H9 (cell line): ENCODE measurements around the gene TIMM13. TPM values are rescaled to one million over a fixed set of nuclear protein-coding genes. Genes with fewer than 3 reads are reported as not detected.

Experiments
- DNase-seq: peaks from one replicate; pipeline ENCODE4 v3.0.0-alpha.2; 2017
- H2AFZ ChIP-seq: one replicate; pipeline ENCODE4 v1.6.1; 2013; ENCODE audit warnings: mild to moderate bottlenecking, low read length, control low read depth, moderate library complexity
- H2AK5ac ChIP-seq: 2 replicates; pipeline ENCODE4 v1.6.1; 2013; ENCODE audit warnings: low read length, control low read depth, mixed read lengths; ENCODE audit not compliant: insufficient read length
- H2BK120ac ChIP-seq: one replicate; pipeline ENCODE4 v1.6.1; 2013; ENCODE audit warnings: low read depth, mild to moderate bottlenecking, low read length, control low read depth, inconsistent platforms; ENCODE audit not compliant: poor library complexity, severe bottlenecking
- H2BK12ac ChIP-seq: 2 replicates; pipeline ENCODE4 v1.6.1; 2013; ENCODE audit warnings: low read length, control low read depth, mixed read lengths, low read depth; ENCODE audit not compliant: insufficient read length
- H2BK15ac ChIP-seq: 2 replicates; pipeline ENCODE4 v1.6.1; 2013; ENCODE audit warnings: low read depth, low read length, control low read depth
- H2BK20ac ChIP-seq: one replicate; pipeline ENCODE4 v1.6.1; 2013; ENCODE audit warnings: low read depth, mild to moderate bottlenecking, low read length, control low read depth, inconsistent platforms; ENCODE audit not compliant: poor library complexity, severe bottlenecking
- H2BK5ac ChIP-seq: 2 replicates; pipeline ENCODE4 v1.6.1; 2013; ENCODE audit warnings: low read length, control low read depth, mixed read lengths; ENCODE audit not compliant: insufficient read length
- H3K14ac ChIP-seq: 2 replicates; pipeline ENCODE4 v1.6.1; 2013; ENCODE audit warnings: low read length, control low read depth; ENCODE audit not compliant: insufficient read depth
- H3K18ac ChIP-seq: 2 replicates; pipeline ENCODE4 v1.6.1; 2013; ENCODE audit warnings: low read depth, mild to moderate bottlenecking, mixed read lengths, low read length, control low read depth; ENCODE audit not compliant: insufficient read length
- H3K23ac ChIP-seq: 2 replicates; pipeline ENCODE4 v1.6.1; 2013; ENCODE audit warnings: low read length, control low read depth, mixed read lengths, low read depth; ENCODE audit not compliant: insufficient read length
- H3K23me2 ChIP-seq: 2 replicates; pipeline ENCODE4 v1.6.1; 2013; ENCODE audit warnings: low read depth, mild to moderate bottlenecking, mixed read lengths, low read length, control low read depth; ENCODE audit not compliant: insufficient read length, poor library complexity, severe bottlenecking
- H3K27ac ChIP-seq: 2 replicates; pipeline ENCODE4 v1.5.1; 2013; ENCODE audit warnings: low read length, control low read depth, mixed read lengths, low read depth; ENCODE audit not compliant: insufficient read length
- H3K27me3 ChIP-seq: 2 replicates; pipeline ENCODE4 v1.6.1; 2013; ENCODE audit warnings: low read length, control low read depth, inconsistent platforms; ENCODE audit not compliant: insufficient read depth
- H3K4ac ChIP-seq: 2 replicates; pipeline ENCODE4 v1.6.1; 2013; ENCODE audit warnings: low read depth, mild to moderate bottlenecking, control low read depth, inconsistent platforms, low read length, moderate library complexity
- H3K4me1 ChIP-seq: 2 replicates; pipeline ENCODE4 v1.6.1; 2013; ENCODE audit warnings: low read length, control low read depth, inconsistent platforms; ENCODE audit not compliant: insufficient read depth
- H3K4me2 ChIP-seq: 2 replicates; pipeline ENCODE4 v1.6.1; 2013; ENCODE audit warnings: low read length, control low read depth, mixed read lengths; ENCODE audit not compliant: insufficient read length, insufficient read depth
- H3K56ac ChIP-seq: 2 replicates; pipeline ENCODE4 v1.6.1; 2013; ENCODE audit warnings: low read depth, mild to moderate bottlenecking, mixed read lengths, low read length, control low read depth; ENCODE audit not compliant: insufficient read length
- H3K79me1 ChIP-seq: 2 replicates; pipeline ENCODE4 v1.6.1; 2013; ENCODE audit warnings: low read depth, mild to moderate bottlenecking, moderate library complexity, low read length, control low read depth, inconsistent platforms; ENCODE audit not compliant: insufficient read depth, poor library complexity, severe bottlenecking
- H3K79me2 ChIP-seq: 2 replicates; pipeline ENCODE4 v1.6.1; 2013; ENCODE audit warnings: low read length, control low read depth, inconsistent platforms; ENCODE audit not compliant: insufficient read depth
- H3K9ac ChIP-seq: 2 replicates; pipeline ENCODE4 v1.6.1; 2013; ENCODE audit warnings: low read length, control low read depth, mixed read lengths; ENCODE audit not compliant: insufficient read length; ENCODE audit errors: extremely low read depth
- H3K9me3 ChIP-seq: one replicate; pipeline ENCODE4 v1.6.1; 2013; ENCODE audit warnings: low read depth, low read length, inconsistent platforms; ENCODE audit not compliant: control insufficient read depth
- H3T11ph ChIP-seq: one replicate; pipeline ENCODE4 v1.6.1; 2013; ENCODE audit warnings: mild to moderate bottlenecking, low read length, control low read depth, inconsistent platforms
- H4K20me1 ChIP-seq: one replicate; pipeline ENCODE4 v1.6.1; 2013; ENCODE audit not compliant: control insufficient read depth, insufficient read length, insufficient read depth
- H4K5ac ChIP-seq: 2 replicates; pipeline ENCODE4 v1.6.1; 2013; ENCODE audit warnings: low read depth, mild to moderate bottlenecking, mixed read lengths, low read length, control low read depth; ENCODE audit not compliant: insufficient read length
- H4K8ac ChIP-seq: replicated peaks from 2 replicates; pipeline ENCODE4 v1.6.1; 2013; ENCODE audit warnings: low read length, control low read depth, mixed read lengths, low read depth; ENCODE audit not compliant: insufficient read length
- H4K91ac ChIP-seq: 2 replicates; pipeline ENCODE4 v1.6.1; 2013; ENCODE audit warnings: low read depth, mild to moderate bottlenecking, moderate library complexity, mixed read lengths, low read length, control low read depth; ENCODE audit not compliant: insufficient read length
- H3K27ac Mint-ChIP-seq, 3 experiments: 2 replicates in 2 of 3; 3 replicates in 1 of 3; pipeline ENCODE4 v1.8.0; 2020 to 2021; ENCODE audit warnings: mixed read lengths in 3 of 3, mild to moderate bottlenecking in 1 of 3, moderate library complexity in 1 of 3
- H3K27me3 Mint-ChIP-seq: 2 replicates; pipeline ENCODE4 v1.8.0; 2021; ENCODE audit warnings: low read depth, mild to moderate bottlenecking, moderate library complexity, mixed read lengths
- H3K36me3 Mint-ChIP-seq, 3 experiments: 2 replicates in 2 of 3; 3 replicates in 1 of 3; pipeline ENCODE4 v1.8.0; 2020 to 2021; ENCODE audit warnings: low read depth in 3 of 3, mixed read lengths in 3 of 3; ENCODE audit not compliant: insufficient read depth in 1 of 3
- H3K4me1 Mint-ChIP-seq, 2 experiments: 2 replicates each; pipeline ENCODE4 v1.8.0; 2020; ENCODE audit warnings: mixed read lengths in 2 of 2
- H3K4me3 Mint-ChIP-seq, 2 experiments: 2 replicates in 1 of 2; 3 replicates in 1 of 2; pipeline ENCODE4 v1.8.0; 2020 to 2021; ENCODE audit warnings: mild to moderate bottlenecking in 2 of 2, mixed read lengths in 2 of 2, moderate library complexity in 1 of 2
- H3K9me3 Mint-ChIP-seq, 2 experiments: 2 replicates in 1 of 2; 3 replicates in 1 of 2; pipeline ENCODE4 v1.8.0; 2020; ENCODE audit warnings: mild to moderate bottlenecking in 2 of 2, mixed read lengths in 2 of 2, moderate library complexity in 1 of 2
- WGBS: extraction: QIAGEN DNeasy Blood & Tissue Kit; methylation state at CpG from one replicate; pipeline ENCODE4 v1.1.7; 2013; ENCODE audit warnings: missing lambda C conversion rate, low lambda C conversion rate, mixed read lengths; ENCODE audit not compliant: insufficient read length; ENCODE audit errors: extremely low coverage; 5-methylcytosine and 5-hydroxymethylcytosine counted together
- total RNA-seq: library from RNA; stranded (reverse); gene quantifications from 2 replicates; pipeline ENCODE4 v1.2.1, GENCODE V29; 2021
- TF ChIP-seq, protein P1 (sequence below): fragments of 200-600 bp; sonication (generic); conservative IDR thresholded peaks from 3 replicates; pipeline ENCODE4 v1.8.0; 2021; ENCODE audit warnings: antibody characterized with exemption, mild to moderate bottlenecking

TIMM13 gene
- total RNA-seq, 1 experiment from 2014 or later, result 214 TPM

DNA sequence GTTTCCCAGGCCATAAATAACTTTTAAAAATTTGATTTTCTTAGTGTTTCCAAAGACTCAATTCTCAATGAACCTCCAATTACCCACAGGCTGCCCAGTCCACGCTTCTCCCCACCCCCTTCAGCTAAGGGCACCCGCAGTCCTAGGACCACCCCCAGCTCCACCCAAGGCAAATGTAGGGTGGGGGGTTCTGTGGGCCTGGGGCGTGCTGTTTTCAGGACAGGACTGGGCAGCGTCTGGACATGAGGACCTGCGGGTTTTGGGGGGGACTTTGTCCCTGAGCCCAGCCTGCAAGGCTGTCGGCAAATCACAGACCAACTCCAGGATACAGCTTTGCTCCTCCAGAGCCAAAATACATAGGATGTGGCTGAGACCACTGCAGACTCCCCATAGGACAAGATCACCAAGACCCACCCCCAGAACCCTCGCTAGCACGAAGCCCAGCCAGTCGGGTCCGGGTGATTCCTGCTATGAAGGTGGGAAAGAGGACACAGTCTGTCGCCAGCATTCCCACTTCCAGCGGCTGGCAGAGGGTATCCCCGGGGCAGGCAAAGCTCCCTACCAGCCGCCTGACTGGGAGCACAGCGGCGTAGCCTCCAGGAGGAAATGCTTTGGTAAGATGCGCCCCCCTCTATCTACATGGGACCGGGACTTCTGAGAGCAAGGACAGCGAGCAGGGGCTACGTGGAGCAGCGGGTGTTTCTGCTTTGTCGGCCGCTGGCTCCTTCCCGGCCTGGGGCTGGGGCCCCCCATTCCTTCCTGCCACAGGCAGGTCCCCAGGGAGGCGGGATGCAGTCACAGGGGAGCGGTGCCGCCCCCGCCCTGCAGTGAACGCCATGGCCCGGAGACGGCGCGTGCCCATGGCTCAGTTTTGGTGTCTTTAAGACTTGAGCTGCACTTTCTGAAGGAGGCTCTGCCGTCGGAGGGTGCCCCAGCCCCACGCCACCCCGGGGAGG, 1.6 kb upstream of the TIMM13 start:
- Histone ChIP-seq H3K4me1 (no peaks in the 10 kb centered on the region; the same call in 1 of the 2 replicates), H2AFZ (no peak overlapping the region), H2AK5ac (no peak overlapping the region), H3K18ac (no peak overlapping the region), H3K23me2 (peaks cover 9% of the 10 kb centered on the region), H3K23ac (no peak overlapping the region), H3K4ac (no peak overlapping the region), H2BK120ac (no peak overlapping the region), H3T11ph (no peak overlapping the region), H2BK20ac (no peak overlapping the region), H2BK15ac (no peak overlapping the region), H2BK12ac (no peak overlapping the region), H4K91ac (peak overlapping the region; percentile 3), H3K79me2 (peaks cover 2% of the 10 kb centered on the region; the same call in 1 of the 2 replicates), H3K27ac (no peak overlapping the region), H4K5ac (no peak overlapping the region), H2BK5ac (no peak overlapping the region), H3K4me2 (no peak overlapping the region), H3K56ac (no peak overlapping the region), H3K14ac (no peak overlapping the region), H3K9ac (no peak overlapping the region), H4K8ac (no peak overlapping the region), H3K79me1 (no peaks in the 10 kb centered on the region), H3K9me3 (no peaks in the 10 kb centered on the region), H4K20me1 (no peaks in the 10 kb centered on the region), H3K27me3 (no peaks in the 10 kb centered on the region)
- Mint-ChIP-seq H3K9me3 (no peaks in the 10 kb centered on the region), H3K4me3 (no peak overlapping the region), H3K27ac (peak overlapping the region; percentile 68 to 98 (median 82); a peak in 4 of 7 replicates), H3K4me1 (peaks cover 16 to 26% of the 10 kb centered on the region in 2 experiments), H3K36me3 (peaks cover 6 to 38% (median 34%) of the 10 kb centered on the region in 3 experiments; a peak in 6 of 7 replicates), H3K27me3 (peaks cover 2% of the 10 kb centered on the region; the same call in 1 of the 2 replicates)
- TF ChIP-seq, protein P1, sequence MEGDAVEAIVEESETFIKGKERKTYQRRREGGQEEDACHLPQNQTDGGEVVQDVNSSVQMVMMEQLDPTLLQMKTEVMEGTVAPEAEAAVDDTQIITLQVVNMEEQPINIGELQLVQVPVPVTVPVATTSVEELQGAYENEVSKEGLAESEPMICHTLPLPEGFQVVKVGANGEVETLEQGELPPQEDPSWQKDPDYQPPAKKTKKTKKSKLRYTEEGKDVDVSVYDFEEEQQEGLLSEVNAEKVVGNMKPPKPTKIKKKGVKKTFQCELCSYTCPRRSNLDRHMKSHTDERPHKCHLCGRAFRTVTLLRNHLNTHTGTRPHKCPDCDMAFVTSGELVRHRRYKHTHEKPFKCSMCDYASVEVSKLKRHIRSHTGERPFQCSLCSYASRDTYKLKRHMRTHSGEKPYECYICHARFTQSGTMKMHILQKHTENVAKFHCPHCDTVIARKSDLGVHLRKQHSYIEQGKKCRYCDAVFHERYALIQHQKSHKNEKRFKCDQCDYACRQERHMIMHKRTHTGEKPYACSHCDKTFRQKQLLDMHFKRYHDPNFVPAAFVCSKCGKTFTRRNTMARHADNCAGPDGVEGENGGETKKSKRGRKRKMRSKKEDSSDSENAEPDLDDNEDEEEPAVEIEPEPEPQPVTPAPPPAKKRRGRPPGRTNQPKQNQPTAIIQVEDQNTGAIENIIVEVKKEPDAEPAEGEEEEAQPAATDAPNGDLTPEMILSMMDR, result no peak
- DNase-seq, result peak; percentile 54
- whole genome bisulfite sequencing, result no CpG with 5 or more reads among the region's 37 CpGs
